Measurements from ENCODE around the gene MRGPRG. TPM values are rescaled to one million over a fixed set of nuclear protein-coding genes. Genes with fewer than 3 reads are reported as not detected.

MRGPRG gene
- total RNA-seq, 1 experiment from 2014 or later, result not detected

DNA sequence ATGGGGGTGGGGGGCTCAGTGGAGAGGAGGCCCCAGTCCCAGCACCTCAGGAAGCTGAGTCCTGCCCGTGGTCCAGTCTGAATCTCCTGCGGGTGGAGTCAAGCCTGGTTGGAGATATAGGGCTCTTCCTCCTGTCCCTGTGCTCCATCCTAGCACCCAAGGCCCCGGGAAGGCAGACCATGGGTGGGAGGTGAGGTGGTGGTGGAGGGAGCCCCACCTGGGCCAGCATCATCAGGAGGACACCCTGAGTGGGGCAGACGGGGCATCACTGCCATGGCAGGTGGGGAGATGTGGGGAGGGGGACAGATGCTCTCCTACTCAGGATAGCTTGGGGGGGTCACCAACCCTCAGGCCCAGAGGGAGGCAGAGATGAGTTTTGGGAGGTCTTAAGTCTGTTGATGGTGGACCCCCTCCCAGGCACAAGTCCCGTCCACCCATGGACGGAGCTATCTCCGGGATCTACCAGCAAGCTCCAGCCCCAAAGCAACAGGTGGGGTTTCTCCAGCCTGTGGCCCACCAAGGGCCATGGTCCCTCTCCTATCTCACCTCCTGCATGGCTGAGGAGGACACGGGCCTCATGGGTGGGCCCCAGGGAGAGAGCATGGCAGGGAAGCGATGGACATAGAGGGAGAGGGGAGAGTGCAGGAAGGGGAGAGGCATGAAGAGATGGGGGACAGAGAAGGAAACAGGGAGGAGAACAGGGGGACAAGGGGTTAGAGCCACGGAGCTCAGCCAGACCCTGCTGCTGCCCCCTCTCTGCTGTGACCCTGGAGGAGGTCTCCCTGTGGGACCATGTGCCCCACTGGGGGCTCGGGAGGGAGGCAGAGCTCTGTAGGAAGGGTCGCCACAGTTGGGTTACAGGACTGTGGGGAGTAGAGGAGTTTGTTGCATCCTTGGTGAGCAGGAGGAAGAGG lies 12.3 kb upstream of the MRGPRG start:
- H3F3A ChIP-seq (ENCODE audit: low read length, unreplicated experiment), result no peaks in the 10 kb centered on the region
- H3K9me2 ChIP-seq (replicated peaks; ENCODE audit: low read length), result no peaks in the 10 kb centered on the region
- H3K36me3 ChIP-seq (ENCODE audit: low read depth, low read length), result no peaks in the 10 kb centered on the region
- POLR2A ChIA-PET (ENCODE audit: unreplicated experiment), result no interaction called here
- intact Hi-C loops (cut with micrococcal nuclease), result no loop called here
- no peak overlapping the region for H2AFZ ChIP-seq (ENCODE audit: low read length)
- H3K4me3 ChIP-seq (ENCODE audit: low read length), result no peak overlapping the region
- H3K4me2 ChIP-seq (ENCODE audit: low read length), result no peak overlapping the region
- BruUV-seq (replicated peaks), result no TSS peak
- no peaks in the 10 kb centered on the region for H4K20me1 ChIP-seq (ENCODE audit: low read length)
- peaks cover 13% of the 10 kb centered on the region for H3K27me3 ChIP-seq (ENCODE audit: low read length)
- DNase-seq (no peak), ATAC-seq (no peak)
- no peaks in the 10 kb centered on the region for H3K9me3 ChIP-seq (ENCODE audit: low read length)
- CTCF ChIA-PET, result no interaction called here
- H3K79me2 ChIP-seq (ENCODE audit: low read length), result no peaks in the 10 kb centered on the region
- TF ChIP-seq, protein P1, sequence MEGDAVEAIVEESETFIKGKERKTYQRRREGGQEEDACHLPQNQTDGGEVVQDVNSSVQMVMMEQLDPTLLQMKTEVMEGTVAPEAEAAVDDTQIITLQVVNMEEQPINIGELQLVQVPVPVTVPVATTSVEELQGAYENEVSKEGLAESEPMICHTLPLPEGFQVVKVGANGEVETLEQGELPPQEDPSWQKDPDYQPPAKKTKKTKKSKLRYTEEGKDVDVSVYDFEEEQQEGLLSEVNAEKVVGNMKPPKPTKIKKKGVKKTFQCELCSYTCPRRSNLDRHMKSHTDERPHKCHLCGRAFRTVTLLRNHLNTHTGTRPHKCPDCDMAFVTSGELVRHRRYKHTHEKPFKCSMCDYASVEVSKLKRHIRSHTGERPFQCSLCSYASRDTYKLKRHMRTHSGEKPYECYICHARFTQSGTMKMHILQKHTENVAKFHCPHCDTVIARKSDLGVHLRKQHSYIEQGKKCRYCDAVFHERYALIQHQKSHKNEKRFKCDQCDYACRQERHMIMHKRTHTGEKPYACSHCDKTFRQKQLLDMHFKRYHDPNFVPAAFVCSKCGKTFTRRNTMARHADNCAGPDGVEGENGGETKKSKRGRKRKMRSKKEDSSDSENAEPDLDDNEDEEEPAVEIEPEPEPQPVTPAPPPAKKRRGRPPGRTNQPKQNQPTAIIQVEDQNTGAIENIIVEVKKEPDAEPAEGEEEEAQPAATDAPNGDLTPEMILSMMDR (conservative IDR thresholded peaks at IDR 0.05; ENCODE audit: low read depth, low read length), result no peak
- TF ChIP-seq EZH2 (IDR thresholded peaks at IDR 0.05; ENCODE audit: low read length, unreplicated experiment), result no peak
- no peak for TF ChIP-seq EZH2phosphoT487 (IDR thresholded peaks at IDR 0.05; ENCODE audit: borderline replicate concordance, low read length)
- no peaks in the 10 kb centered on the region for H3K4me1 ChIP-seq (ENCODE audit: insufficient read depth, low read length)
- H3K27ac ChIP-seq (ENCODE audit: low read length), result no peak overlapping the region
- H3K9ac ChIP-seq (ENCODE audit: low read length), result no peak overlapping the region

DNA sequence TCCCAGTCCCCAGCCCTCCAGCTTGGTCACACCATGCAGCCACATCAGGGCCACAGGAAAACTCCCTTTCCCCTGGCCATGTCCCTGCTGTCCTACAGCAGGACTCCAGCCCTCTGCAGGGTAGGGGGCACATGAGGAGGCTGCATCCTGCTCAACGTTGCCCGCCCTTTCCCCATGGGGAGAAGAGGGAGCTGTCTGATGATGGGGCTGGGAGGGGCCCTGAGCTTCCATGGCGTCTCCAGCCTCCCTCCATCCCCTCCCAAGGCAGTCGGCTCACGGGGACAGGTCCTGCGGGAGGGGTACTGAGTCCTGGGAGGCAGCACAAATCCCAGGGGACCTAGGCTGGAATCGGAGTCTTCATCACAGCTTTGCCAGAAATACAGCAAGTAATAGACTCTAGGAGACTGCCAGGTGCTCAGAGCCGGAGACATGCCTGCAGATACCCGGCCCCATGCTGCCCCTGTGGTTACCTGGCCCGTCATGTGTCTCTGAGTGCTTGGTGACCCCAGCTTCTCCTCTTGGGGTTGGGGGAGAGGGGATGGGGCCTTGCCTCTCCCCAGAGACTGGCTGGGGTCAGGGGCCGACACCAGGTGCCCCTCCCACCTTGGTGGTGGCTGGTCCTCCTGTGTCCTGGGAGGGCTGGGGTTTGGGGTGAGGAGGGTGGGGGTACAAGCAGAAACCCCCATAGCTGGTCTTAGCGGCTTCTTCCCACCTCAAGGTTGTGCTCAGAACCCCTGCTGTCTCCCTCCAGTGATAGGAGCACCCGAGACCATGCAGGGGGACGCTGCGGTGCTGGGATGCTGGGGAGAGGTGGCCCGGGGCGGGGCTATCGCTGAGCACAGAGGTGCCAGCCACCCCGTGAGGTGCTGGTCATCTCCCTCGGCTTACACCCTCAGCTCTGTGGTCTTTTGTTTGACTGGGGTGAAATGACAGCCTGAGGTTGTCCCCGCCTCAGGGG lies 11.3 kb upstream of the MRGPRG start:
- H3K4me2 ChIP-seq (ENCODE audit: low read length), result no peak overlapping the region
- DNase-seq (no peak), ATAC-seq (no peak)
- TF ChIP-seq, protein P1 (conservative IDR thresholded peaks at IDR 0.05; ENCODE audit: low read depth, low read length), result no peak
- no peak for TF ChIP-seq EZH2phosphoT487 (IDR thresholded peaks at IDR 0.05; ENCODE audit: borderline replicate concordance, low read length)
- no peak for TF ChIP-seq EZH2 (IDR thresholded peaks at IDR 0.05; ENCODE audit: low read length, unreplicated experiment)
- H3K4me1 ChIP-seq (ENCODE audit: insufficient read depth, low read length), result no peaks in the 10 kb centered on the region
- H3K36me3 ChIP-seq (ENCODE audit: low read depth, low read length), result no peaks in the 10 kb centered on the region
- ChIA-PET POLR2A (ENCODE audit: unreplicated experiment) (no interaction called here), CTCF (no interaction called here)
- H3K27me3 ChIP-seq (ENCODE audit: low read length), result peaks cover 3% of the 10 kb centered on the region; the same call in 1 of the 2 replicates
- BruUV-seq (replicated peaks), result no TSS peak
- intact Hi-C loops (cut with micrococcal nuclease), result no loop called here
- no peaks in the 10 kb centered on the region for H3K9me2 ChIP-seq (replicated peaks; ENCODE audit: low read length)
- no peaks in the 10 kb centered on the region for H3K9me3 ChIP-seq (ENCODE audit: low read length)
- no peaks in the 10 kb centered on the region for H4K20me1 ChIP-seq (ENCODE audit: low read length)
- no peaks in the 10 kb centered on the region for H3K79me2 ChIP-seq (ENCODE audit: low read length)
- no peak overlapping the region for H3K4me3 ChIP-seq (ENCODE audit: low read length)
- no peaks in the 10 kb centered on the region for H3F3A ChIP-seq (ENCODE audit: low read length, unreplicated experiment)
- H3K9ac ChIP-seq (ENCODE audit: low read length), result no peak overlapping the region
- H2AFZ ChIP-seq (ENCODE audit: low read length), result no peak overlapping the region
- no peak overlapping the region for H3K27ac ChIP-seq (ENCODE audit: low read length)

Data from PC-3 (cell line).